Fibroblast of villous mesenchyme (primary cell): Measurements from ENCODE around the gene NRSN2. TPM values are rescaled to one million over a fixed set of nuclear protein-coding genes. Genes with fewer than 3 reads are reported as not detected.

Experiments
- DNase-seq: peaks from one replicate; pipeline ENCODE4 v3.0.0-alpha.2; 2010; ENCODE audit warnings: low read depth
- H3K4me3 ChIP-seq: 2 replicates; pipeline ENCODE4 v1.5.1; 2011; ENCODE audit warnings: low read depth, mild to moderate bottlenecking, low read length
- CTCF ChIP-seq: IDR thresholded peaks from 2 replicates; pipeline ENCODE4 v1.5.1; 2012; ENCODE audit warnings: low read depth, mild to moderate bottlenecking, low read length; ENCODE audit not compliant: insufficient read depth
- total RNA-seq: library from RNA; depleted of rRNA; stranded (reverse); fragments of >200 nt; gene quantifications from 2 replicates; pipeline ENCODE4 v1.2.3, GENCODE V29; 2012

NRSN2 gene
- total RNA-seq, 1 donor = 53.5 TPM

- no peak for TF ChIP-seq CTCF
- no peak overlapping the region for H3K4me3 ChIP-seq
- DNase-seq = peak; percentile 74
Measured at GRCh38 chr20:401682-402495, 55.0 kb downstream of the NRSN2 start.

GRCh38 chr20:402496-402885 is 55.6 kb downstream of the NRSN2 start:
- no peak for TF ChIP-seq CTCF
- no peak overlapping the region for H3K4me3 ChIP-seq
- no peak for DNase-seq

GRCh38 chr20:402898-403581 is 56.1 kb downstream of the NRSN2 start:
- DNase-seq = no peak
- no peak for TF ChIP-seq CTCF
- no peak overlapping the region for H3K4me3 ChIP-seq

GRCh38 chr20:403582-403957 is 56.7 kb downstream of the NRSN2 start:
- no peak for TF ChIP-seq CTCF
- no peak overlapping the region for H3K4me3 ChIP-seq
- no peak for DNase-seq

GRCh38 chr20:404088-404487 is 57.2 kb downstream of the NRSN2 start:
- no peak for TF ChIP-seq CTCF
- no peak overlapping the region for H3K4me3 ChIP-seq
- no peak for DNase-seq

Other genes with a start within 250 kb of the NRSN2 start
- gene DEFB126, start 204.5 kb upstream of the NRSN2 start, total RNA-seq = not detected in 2 replicates
- not detected in 2 replicates for gene DEFB127, start 189.7 kb upstream of the NRSN2 start, total RNA-seq
- gene DEFB128, start 157.4 kb upstream of the NRSN2 start, total RNA-seq = not detected in 2 replicates
- gene DEFB129, start 119.9 kb upstream of the NRSN2 start, total RNA-seq = not detected in 2 replicates
- gene DEFB132, start 89.4 kb upstream of the NRSN2 start, total RNA-seq = not detected in 2 replicates
- 1.3 and 1.9 TPM in 2 replicates for gene C20orf96, start 56.4 kb upstream of the NRSN2 start, total RNA-seq
- 10.6 and 11.2 TPM in 2 replicates for gene ZCCHC3, start 49.5 kb upstream of the NRSN2 start, total RNA-seq
- 6.0 and 6.8 TPM in 2 replicates for gene SOX12, start 21.6 kb upstream of the NRSN2 start, total RNA-seq
- 36.7 and 100 TPM in 2 replicates for gene TRIB3, start 33.6 kb downstream of the NRSN2 start, total RNA-seq
- gene RBCK1, start 61.2 kb downstream of the NRSN2 start, total RNA-seq = 59.2 and 78.0 TPM in 2 replicates
- gene TBC1D20, start 115.4 kb downstream of the NRSN2 start, total RNA-seq = 40.3 and 42.3 TPM in 2 replicates
- 79.2 and 117 TPM in 2 replicates for gene CSNK2A1, start 196.7 kb downstream of the NRSN2 start, total RNA-seq